ENCODE results near the gene TSC22D1.

GRCh38 chr13:44431150-44431549, 145.0 kb downstream of the TSC22D1 start:
- TF ChIP-seq CTCF (IDR thresholded peaks at IDR 0.05) = no peak
- TF ChIP-seq POLR2A (IDR thresholded peaks at IDR 0.05) = no peak

Data from lower leg skin (tissue), 3 donors.